Stimulated activated CD4-positive, alpha-beta T cell treated with anti-CD3 and anti-CD28 coated beads, Interleukin-1b, Interleukin-23, amount 100 ng/mL, for 48 hours (primary cell): ENCODE results near the gene EPHA6.

Experiments used
- DNase-seq: peaks from one replicate; pipeline ENCODE4 v3.0.0-alpha.2; 2020

The EPHA6 gene

GRCh38 chr3:96813820-96814650 lies at the start of gene EPHA6:
EPHA6 (plus strand) TSS chr3:96814594.
- peak; percentile 2 for DNase-seq

- DNase-seq = no peak
Observed at GRCh38 chr3:96776818-96777217, 37.6 kb upstream of the EPHA6 start.

- no peak for DNase-seq
Observed at GRCh38 chr3:96779810-96780209, 34.6 kb upstream of the EPHA6 start.

- no peak for DNase-seq
Observed at GRCh38 chr3:96796101-96796500, 18.3 kb upstream of the EPHA6 start.

GRCh38 chr3:96803870-96804269 lies 10.5 kb upstream of the EPHA6 start:
- no peak for DNase-seq

GRCh38 chr3:96806341-96806740 lies 8.1 kb upstream of the EPHA6 start:
- no peak for DNase-seq

GRCh38 chr3:96813134-96813819 lies 1.1 kb upstream of the EPHA6 start:
- peak; percentile 71 for DNase-seq

GRCh38 chr3:96814651-96815567 lies 515 bp downstream of the EPHA6 start:
- DNase-seq = no peak

- no peak for DNase-seq
Observed at GRCh38 chr3:96831175-96831574, 16.8 kb downstream of the EPHA6 start.

GRCh38 chr3:96833301-96833700 lies 18.9 kb downstream of the EPHA6 start:
- DNase-seq = no peak

- DNase-seq = no peak
Observed at GRCh38 chr3:96836153-96836915, 21.9 kb downstream of the EPHA6 start.

GRCh38 chr3:96843505-96844203 lies 29.3 kb downstream of the EPHA6 start:
- no peak for DNase-seq

- DNase-seq = no peak
Observed at GRCh38 chr3:96844204-96844514, 29.8 kb downstream of the EPHA6 start.

GRCh38 chr3:96852849-96853248 lies 38.5 kb downstream of the EPHA6 start:
- DNase-seq = no peak

- no peak for DNase-seq
Observed at GRCh38 chr3:96860882-96861281, 46.5 kb downstream of the EPHA6 start.

- DNase-seq = no peak
Observed at GRCh38 chr3:96863129-96863740, 48.8 kb downstream of the EPHA6 start.

GRCh38 chr3:96865605-96866004 lies 51.2 kb downstream of the EPHA6 start:
- no peak for DNase-seq

GRCh38 chr3:96869316-96869715 lies 54.9 kb downstream of the EPHA6 start:
- no peak for DNase-seq

GRCh38 chr3:96877510-96877909 lies 63.1 kb downstream of the EPHA6 start:
- DNase-seq = no peak

- no peak for DNase-seq
Observed at GRCh38 chr3:96900031-96900430, 85.6 kb downstream of the EPHA6 start.

GRCh38 chr3:96900566-96900965 lies 86.2 kb downstream of the EPHA6 start:
- DNase-seq = no peak

GRCh38 chr3:96915445-96915844 lies 101.1 kb downstream of the EPHA6 start:
- no peak for DNase-seq
